ENCODE data around the gene CNTNAP2. TPM values are rescaled to one million over a fixed set of nuclear protein-coding genes. Genes with fewer than 3 reads are reported as not detected.

The CNTNAP2 gene
- total RNA-seq, 1 donor from 2014 or later: 2.2 TPM

- no peak for DNase-seq (ENCODE audit: extremely low spot score in 2 of 2)
- TF ChIP-seq POLR2AphosphoS5 (IDR thresholded peaks at IDR 0.05; ENCODE audit: insufficient read depth in 1 of 2, low read depth in 1 of 2) (no peak), CTCF (IDR thresholded peaks at IDR 0.05) (no peak), POLR2A (IDR thresholded peaks at IDR 0.05) (no peak)
- H3K27ac ChIP-seq: no peak overlapping the region
- H3K36me3 ChIP-seq: no peaks in the 10 kb centered on the region
- H3K27me3 ChIP-seq: no peaks in the 10 kb centered on the region
- H3K4me3 ChIP-seq: no peak overlapping the region
- H3K4me1 ChIP-seq: no peaks in the 10 kb centered on the region
- intact Hi-C loops (cut with DNase I): no loop called here
- H3K9me3 ChIP-seq: no peaks in the 10 kb centered on the region
Observed at GRCh38 chr7:148436571-148436970, 2320.0 kb downstream of the CNTNAP2 start.

- H3K4me3 ChIP-seq: no peak overlapping the region
- no peaks in the 10 kb centered on the region for H3K4me1 ChIP-seq
- H3K36me3 ChIP-seq: no peaks in the 10 kb centered on the region
- intact Hi-C loops (cut with DNase I): no loop called here
- no peaks in the 10 kb centered on the region for H3K9me3 ChIP-seq
- TF ChIP-seq POLR2A (IDR thresholded peaks at IDR 0.05): no peak
- H3K27me3 ChIP-seq: no peaks in the 10 kb centered on the region
- no peak overlapping the region for H3K27ac ChIP-seq
- DNase-seq (ENCODE audit: extremely low spot score in 2 of 2): no peak
Observed at GRCh38 chr7:148437043-148437442, 2320.4 kb downstream of the CNTNAP2 start.

DNA sequence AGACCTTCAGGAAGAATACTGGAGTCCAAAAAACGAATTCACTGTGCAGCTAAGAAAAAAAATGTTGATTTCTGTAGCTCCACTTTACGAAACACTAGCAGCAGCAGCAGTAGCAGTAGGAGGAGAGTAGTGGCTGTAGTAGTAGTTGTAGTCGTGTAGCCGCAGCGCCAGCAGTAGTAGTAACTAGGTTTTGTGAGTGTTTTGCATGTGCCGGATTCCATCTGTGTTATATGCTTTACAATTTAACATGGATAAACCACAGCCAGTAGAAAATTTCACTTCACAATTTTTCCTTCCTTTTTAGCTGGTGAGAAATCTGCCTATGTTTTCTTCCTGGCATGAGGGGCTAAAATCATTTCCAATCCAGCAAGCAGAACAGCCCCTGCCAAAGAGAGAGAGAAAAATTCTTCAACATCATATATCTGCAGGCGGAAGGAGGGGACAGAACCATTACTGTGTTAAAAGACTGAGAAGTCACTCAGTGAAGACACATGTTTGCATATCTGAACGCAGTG lies 2325.6 kb downstream of the CNTNAP2 start:
- no peak overlapping the region for H3K4me3 ChIP-seq
- TF ChIP-seq CTCF (IDR thresholded peaks at IDR 0.05) (no peak), POLR2A (IDR thresholded peaks at IDR 0.05) (no peak), POLR2AphosphoS5 (IDR thresholded peaks at IDR 0.05; ENCODE audit: insufficient read depth in 1 of 2, low read depth in 1 of 2) (no peak)
- H3K27me3 ChIP-seq: no peaks in the 10 kb centered on the region
- intact Hi-C loops (cut with DNase I): no loop called here
- no peaks in the 10 kb centered on the region for H3K9me3 ChIP-seq
- H3K36me3 ChIP-seq: no peaks in the 10 kb centered on the region
- H3K27ac ChIP-seq: no peak overlapping the region
- no peak for DNase-seq (ENCODE audit: extremely low spot score in 2 of 2)
- H3K4me1 ChIP-seq: no peaks in the 10 kb centered on the region

DNA sequence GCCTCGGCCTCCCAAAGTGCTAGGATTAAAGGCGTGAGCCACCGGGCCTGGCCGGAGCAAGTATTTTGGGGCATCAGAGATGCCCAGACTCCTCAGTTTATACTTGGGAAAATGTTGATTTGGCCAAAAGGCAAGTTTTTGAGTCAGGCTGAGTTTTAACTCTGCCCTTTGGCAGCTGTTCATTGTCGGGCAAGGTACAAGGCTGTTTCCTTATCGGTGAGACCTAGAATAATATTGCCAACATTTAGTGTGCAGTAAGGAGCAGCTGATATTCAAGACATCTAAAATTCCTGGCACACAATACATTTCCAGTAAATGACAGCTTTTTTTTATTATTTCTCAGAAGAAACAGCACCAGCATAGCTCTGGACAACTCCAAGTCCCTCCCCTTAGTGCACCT lies 2326.3 kb downstream of the CNTNAP2 start:
- Histone ChIP-seq H3K27ac (no peak overlapping the region), H3K9me3 (no peaks in the 10 kb centered on the region), H3K36me3 (no peaks in the 10 kb centered on the region), H3K4me3 (no peak overlapping the region), H3K27me3 (no peaks in the 10 kb centered on the region), H3K4me1 (no peaks in the 10 kb centered on the region)
- no peak for DNase-seq (ENCODE audit: extremely low spot score in 2 of 2)
- TF ChIP-seq CTCF (IDR thresholded peaks at IDR 0.05): no peak
- no peak for TF ChIP-seq POLR2AphosphoS5 (IDR thresholded peaks at IDR 0.05; ENCODE audit: insufficient read depth in 1 of 2, low read depth in 1 of 2)
- TF ChIP-seq POLR2A (IDR thresholded peaks at IDR 0.05): no peak
- intact Hi-C loops (cut with DNase I): no loop called here

DNA sequence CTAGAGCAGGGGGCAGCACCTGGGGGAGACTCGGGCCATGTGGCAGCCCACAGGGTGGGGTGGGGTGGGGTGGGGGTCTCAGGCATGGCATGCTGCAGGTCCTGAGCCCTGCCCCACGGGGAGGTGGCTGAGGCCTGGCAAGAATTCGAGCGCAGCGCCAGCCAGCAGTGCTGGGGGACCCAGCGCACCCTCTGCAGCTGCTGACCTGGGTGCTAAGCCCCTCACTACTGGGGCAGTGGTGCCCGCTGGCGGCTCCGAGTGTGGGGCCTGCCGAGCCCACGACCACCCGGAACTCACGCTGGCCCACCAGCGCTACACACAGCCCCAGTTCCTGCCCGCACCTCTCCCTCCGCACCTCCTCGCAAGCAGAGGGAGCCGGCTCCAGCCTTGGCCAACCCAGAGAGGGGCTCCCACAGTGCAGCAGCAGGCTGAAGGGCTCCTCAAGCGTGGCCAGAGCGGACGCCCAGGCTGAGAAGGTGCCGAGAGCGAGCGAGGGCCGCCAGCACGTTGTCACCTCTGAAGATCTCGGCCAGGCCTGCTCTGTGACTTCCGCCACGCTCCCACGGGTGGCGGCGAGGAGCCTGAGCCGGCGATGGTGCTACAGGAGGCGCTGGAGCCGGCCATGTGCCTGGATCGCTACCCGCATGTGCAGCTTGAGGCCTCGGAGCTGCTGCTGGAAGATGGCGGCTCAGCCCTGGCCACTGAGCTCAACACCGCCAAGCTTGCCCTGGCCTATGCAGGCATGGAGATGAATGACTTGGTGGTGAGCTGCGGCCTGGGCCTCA lies 2328.9 kb downstream of the CNTNAP2 start:
- no peaks in the 10 kb centered on the region for H3K4me1 ChIP-seq
- intact Hi-C loops (cut with DNase I): no loop called here
- no peak overlapping the region for H3K27ac ChIP-seq
- no peaks in the 10 kb centered on the region for H3K9me3 ChIP-seq
- no peak overlapping the region for H3K4me3 ChIP-seq
- TF ChIP-seq POLR2AphosphoS5 (IDR thresholded peaks at IDR 0.05; ENCODE audit: insufficient read depth in 1 of 2, low read depth in 1 of 2): no peak
- no peak for TF ChIP-seq POLR2A (IDR thresholded peaks at IDR 0.05)
- no peak for TF ChIP-seq CTCF (IDR thresholded peaks at IDR 0.05)
- no peaks in the 10 kb centered on the region for H3K27me3 ChIP-seq
- no peak for DNase-seq (ENCODE audit: extremely low spot score in 2 of 2)
- no peaks in the 10 kb centered on the region for H3K36me3 ChIP-seq
